Measurements from ENCODE around the gene FOXK1. TPM values are rescaled to one million over a fixed set of nuclear protein-coding genes. Genes with fewer than 3 reads are reported as not detected.
A peak's percentile ranks its signal among the peaks of the same experiment; 100 is the strongest.
"Not testable (repeated sequence)": the region's sequence is repeated elsewhere in the genome, so short reads cannot be mapped to it uniquely, and the experiment has no call there.

Gene FOXK1
- total RNA-seq, 2 donors from 2014 or later, result 19.9 to 28.3 TPM

GRCh38 chr7:4788627-4789189 lies 106.6 kb downstream of the FOXK1 start:
- ATAC-seq (no peak), DNase-seq (no peak)
- intact Hi-C loops (cut with DNase I, micrococcal nuclease), result no loop called here

- intact Hi-C loops (cut with DNase I, micrococcal nuclease), result loop anchor here in 1 of 2 donors (10.0 kb wide), 1 partner anchor 295 kb away; no protein-coding TSS in a partner anchor
- ATAC-seq (no peak), DNase-seq (no peak)
Observed at GRCh38 chr7:4789194-4790077, 107.3 kb downstream of the FOXK1 start.

GRCh38 chr7:4790078-4790465 lies 108.0 kb downstream of the FOXK1 start:
- ATAC-seq (no peak), DNase-seq (no peak)
- intact Hi-C loops (cut with DNase I, micrococcal nuclease), result loop anchor here in 1 of 2 donors (10.0 kb wide), 1 partner anchor 295 kb away; no protein-coding TSS in a partner anchor

GRCh38 chr7:4790516-4790991 lies 108.5 kb downstream of the FOXK1 start:
- intact Hi-C loops (cut with DNase I, micrococcal nuclease), result loop anchor here in 1 of 2 donors (10.0 kb wide), 1 partner anchor 294 kb away; no protein-coding TSS in a partner anchor
- DNase-seq (no peak), ATAC-seq (no peak)

GRCh38 chr7:4791101-4791737 lies 109.1 kb downstream of the FOXK1 start:
- DNase-seq (no peak), ATAC-seq (no peak)
- intact Hi-C loops (cut with DNase I, micrococcal nuclease), result loop anchor here in 1 of 2 donors (10.0 kb wide), 1 partner anchor 294 kb away; no protein-coding TSS in a partner anchor

GRCh38 chr7:4791738-4792536 lies 109.8 kb downstream of the FOXK1 start:
- ATAC-seq (peak; percentile 74), DNase-seq (peak in 1 of 2 donors; percentile 76)
- intact Hi-C loops (cut with DNase I, micrococcal nuclease), result loop anchor here in 1 of 2 donors (10.0 kb wide), 1 partner anchor 293 kb away; no protein-coding TSS in a partner anchor

- DNase-seq (peak in 1 of 2 donors; percentile 38), ATAC-seq (peak; percentile 51)
- intact Hi-C loops (cut with DNase I, micrococcal nuclease), result loop anchor here in 1 of 2 donors (10.0 kb wide), 1 partner anchor 292 kb away; no protein-coding TSS in a partner anchor
Observed at GRCh38 chr7:4792537-4793126, 110.5 kb downstream of the FOXK1 start.

GRCh38 chr7:4793385-4793993 lies 111.4 kb downstream of the FOXK1 start:
- intact Hi-C loops (cut with DNase I, micrococcal nuclease), result loop anchor here in 1 of 2 donors (10.0 kb wide), 1 partner anchor 291 kb away; no protein-coding TSS in a partner anchor
- DNase-seq, ATAC-seq: not testable (repeated sequence)

- ATAC-seq, result not testable (repeated sequence)
Observed at GRCh38 chr7:4794171-4794570, 112.1 kb downstream of the FOXK1 start.

GRCh38 chr7:4794591-4795350 lies 112.7 kb downstream of the FOXK1 start:
- ATAC-seq (no peak), DNase-seq (no peak)
- intact Hi-C loops (cut with DNase I, micrococcal nuclease), result loop anchor here in 1 of 2 donors (10.0 kb wide), 1 partner anchor 290 kb away; no protein-coding TSS in a partner anchor

More at GRCh38 chr7:4794171-4794570, 112.1 kb downstream of the FOXK1 start:
- intact Hi-C loops (cut with DNase I, micrococcal nuclease), result loop anchor here in 1 of 2 donors (10.0 kb wide), 1 partner anchor 291 kb away; no protein-coding TSS in a partner anchor
- DNase-seq, result not testable (repeated sequence)

- DNase-seq (no peak), ATAC-seq (no peak)
- intact Hi-C loops (cut with DNase I, micrococcal nuclease), result loop anchor here in 1 of 2 donors (10.0 kb wide), 1 partner anchor 288 kb away; no protein-coding TSS in a partner anchor
Observed at GRCh38 chr7:4796453-4796852, 114.4 kb downstream of the FOXK1 start.

GRCh38 chr7:4797858-4798705 lies 116.0 kb downstream of the FOXK1 start:
- ATAC-seq (peak; percentile 78), DNase-seq (peak in 1 of 2 donors; percentile 58)
- intact Hi-C loops (cut with DNase I, micrococcal nuclease), result loop anchor here in 1 of 2 donors (10.0 kb wide), 1 partner anchor 287 kb away; no protein-coding TSS in a partner anchor

GRCh38 chr7:4798706-4799235 lies 116.7 kb downstream of the FOXK1 start:
- ATAC-seq, result no peak
- intact Hi-C loops (cut with DNase I, micrococcal nuclease), result loop anchor here in 1 of 2 donors (10.0 kb wide), 1 partner anchor 286 kb away; no protein-coding TSS in a partner anchor
- no peak for DNase-seq

- intact Hi-C loops (cut with DNase I, micrococcal nuclease), result loop anchor here in 1 of 2 donors (10.0 kb wide), 1 partner anchor 285 kb away; no protein-coding TSS in a partner anchor
- no peak for ATAC-seq
- DNase-seq, result no peak
Observed at GRCh38 chr7:4799508-4800268, 117.6 kb downstream of the FOXK1 start.
